ENCODE results near the gene CCDC74A.
"Not testable (repeated sequence)": the region's sequence is repeated elsewhere in the genome, so short reads cannot be mapped to it uniquely, and the experiment has no call there.

CCDC74A gene

DNA sequence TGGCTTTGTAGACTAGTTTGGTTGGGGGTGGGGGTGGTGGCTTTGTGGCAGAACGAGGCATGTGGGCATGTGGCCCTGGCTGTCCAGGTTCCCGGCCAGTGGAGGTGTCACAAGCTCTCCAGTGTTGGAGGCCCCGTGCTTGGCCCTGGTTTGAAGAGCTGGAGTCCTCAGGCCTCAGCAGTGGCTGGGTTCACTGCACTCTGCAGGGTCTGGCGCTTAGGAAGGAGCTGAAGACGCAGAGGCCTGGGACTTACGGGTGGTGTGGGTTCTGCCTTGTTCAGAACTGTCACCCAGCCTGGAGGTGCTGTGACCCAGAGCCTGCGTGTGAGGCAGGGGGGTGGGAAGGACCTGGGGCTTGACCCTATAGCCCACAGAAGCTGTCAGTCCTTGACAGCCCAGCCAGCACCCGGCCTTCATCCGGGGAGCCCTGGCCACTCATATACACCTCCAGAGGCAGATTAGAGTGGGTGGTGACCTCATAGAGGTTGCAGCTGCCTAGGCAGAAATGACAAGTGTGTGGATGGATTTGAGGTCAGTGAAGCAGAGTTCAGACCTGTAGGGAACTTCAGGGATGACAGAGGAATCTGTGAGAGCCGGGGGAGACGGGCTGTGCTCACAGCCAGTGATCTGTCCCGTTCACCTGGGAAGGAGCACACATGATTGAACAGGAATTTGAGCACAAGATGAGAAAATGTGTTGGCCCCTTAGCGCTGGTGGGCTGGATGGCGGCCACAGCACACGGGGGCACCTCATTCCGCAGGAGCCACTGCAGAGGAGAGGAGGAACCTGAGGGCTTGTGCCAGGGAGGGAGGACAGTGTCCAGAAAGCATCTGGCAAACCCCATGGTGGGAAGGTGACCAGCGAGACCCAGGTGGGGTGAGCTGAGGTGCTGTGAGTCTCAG lies 15.5 kb upstream of the CCDC74A start:
- not testable (repeated sequence) for H3K9ac ChIP-seq (ENCODE audit: low read length); H4K91ac ChIP-seq (ENCODE audit: low read depth, low read length); H2AK5ac ChIP-seq (ENCODE audit: low read length); H3K4ac ChIP-seq (ENCODE audit: low read depth, low read length); H4K12ac ChIP-seq (ENCODE audit: low read depth, low read length); H3K79me1 ChIP-seq (ENCODE audit: low read length); H2BK5ac ChIP-seq (ENCODE audit: low read depth, low read length, poor library complexity); DNase-seq; H3K27ac ChIP-seq (ENCODE audit: low read depth, low read length); H3K18ac ChIP-seq (ENCODE audit: low read length); H3K14ac ChIP-seq (ENCODE audit: low read length); H2BK120ac ChIP-seq (ENCODE audit: insufficient read depth, low read length, poor library complexity); H4K8ac ChIP-seq (ENCODE audit: low read depth, low read length); H3K23ac ChIP-seq (ENCODE audit: low read length); H3K79me2 ChIP-seq (ENCODE audit: control insufficient read depth, insufficient read depth, low read length, poor library complexity); H3K4me1 ChIP-seq (ENCODE audit: control insufficient read depth in 1 of 2, insufficient read depth in 2 of 2, low read length in 2 of 2); H3K4me3 ChIP-seq (ENCODE audit: low read depth, low read length); H2BK12ac ChIP-seq (ENCODE audit: low read length); H3K27me3 ChIP-seq (ENCODE audit: insufficient read depth, low read length); H3K9me3 ChIP-seq (ENCODE audit: insufficient read depth, low read depth, low read length); H2AFZ ChIP-seq (ENCODE audit: insufficient read depth, low read length, poor library complexity); H3K4me2 ChIP-seq (ENCODE audit: low read length)
- H3K36me3 ChIP-seq (ENCODE audit: control insufficient read depth in 1 of 2, insufficient read depth in 2 of 2, low read length in 2 of 2) = peaks cover 45 to 51% of the 10 kb centered on the region in 2 experiments
- WGBS (ENCODE audit: extremely low coverage, insufficient coverage, insufficient read length) = no CpG with 5 or more reads among the region's 17 CpGs

DNA sequence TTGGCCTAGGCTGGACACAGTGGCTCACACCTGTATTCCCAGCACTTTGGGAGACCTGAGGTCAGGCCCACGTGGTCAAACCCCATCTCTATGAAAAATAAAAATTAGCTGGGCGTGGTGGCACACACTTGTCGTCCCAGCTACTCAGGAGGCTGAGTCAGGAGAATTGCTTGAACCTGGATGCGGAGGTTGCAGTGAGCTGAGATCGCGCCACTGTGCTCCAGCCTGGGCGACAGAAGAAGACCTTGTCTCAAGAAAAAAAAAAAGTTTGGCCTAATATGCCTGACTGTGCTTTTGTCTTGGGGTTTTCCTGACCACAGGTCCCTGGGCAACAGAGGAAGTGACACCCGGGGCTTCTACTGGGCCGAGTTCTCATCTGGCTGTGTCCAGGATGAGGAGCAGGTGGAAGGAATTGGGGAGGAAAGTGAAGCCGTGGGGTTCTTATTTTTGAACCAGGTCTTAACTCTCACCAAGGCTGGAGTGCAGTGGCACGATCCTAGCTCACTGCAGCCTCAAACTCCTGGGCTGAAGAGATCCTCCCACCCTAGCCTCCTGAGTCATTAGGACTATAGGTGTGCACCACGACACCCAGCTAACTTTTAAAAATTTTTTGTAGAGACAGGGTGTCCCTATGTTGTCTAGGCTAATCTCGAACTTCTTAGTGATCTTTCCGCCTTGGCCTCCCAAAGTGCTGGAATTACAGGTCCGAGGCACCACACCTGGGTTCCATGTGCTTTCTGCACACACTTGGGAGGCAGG lies 13.1 kb upstream of the CCDC74A start:
- not testable (repeated sequence) for H3K79me1 ChIP-seq (ENCODE audit: low read length); H2BK12ac ChIP-seq (ENCODE audit: low read length); H4K91ac ChIP-seq (ENCODE audit: low read depth, low read length); H3K79me2 ChIP-seq (ENCODE audit: control insufficient read depth, insufficient read depth, low read length, poor library complexity); H4K8ac ChIP-seq (ENCODE audit: low read depth, low read length); DNase-seq; H3K9me3 ChIP-seq (ENCODE audit: insufficient read depth, low read depth, low read length); H3K4me2 ChIP-seq (ENCODE audit: low read length); H3K4ac ChIP-seq (ENCODE audit: low read depth, low read length); H3K4me1 ChIP-seq (ENCODE audit: control insufficient read depth in 1 of 2, insufficient read depth in 2 of 2, low read length in 2 of 2); H2BK5ac ChIP-seq (ENCODE audit: low read depth, low read length, poor library complexity); H3K27ac ChIP-seq (ENCODE audit: low read depth, low read length); H3K4me3 ChIP-seq (ENCODE audit: low read depth, low read length); H2AFZ ChIP-seq (ENCODE audit: insufficient read depth, low read length, poor library complexity); H4K12ac ChIP-seq (ENCODE audit: low read depth, low read length); H3K14ac ChIP-seq (ENCODE audit: low read length); H2BK120ac ChIP-seq (ENCODE audit: insufficient read depth, low read length, poor library complexity); H3K27me3 ChIP-seq (ENCODE audit: insufficient read depth, low read length); H3K23ac ChIP-seq (ENCODE audit: low read length); H3K18ac ChIP-seq (ENCODE audit: low read length); H2AK5ac ChIP-seq (ENCODE audit: low read length); H3K9ac ChIP-seq (ENCODE audit: low read length)
- WGBS (ENCODE audit: extremely low coverage, insufficient coverage, insufficient read length) = no CpG with 5 or more reads among the region's 15 CpGs
- peaks cover 47 to 48% of the 10 kb centered on the region in 2 experiments for H3K36me3 ChIP-seq (ENCODE audit: control insufficient read depth in 1 of 2, insufficient read depth in 2 of 2, low read length in 2 of 2)

DNA sequence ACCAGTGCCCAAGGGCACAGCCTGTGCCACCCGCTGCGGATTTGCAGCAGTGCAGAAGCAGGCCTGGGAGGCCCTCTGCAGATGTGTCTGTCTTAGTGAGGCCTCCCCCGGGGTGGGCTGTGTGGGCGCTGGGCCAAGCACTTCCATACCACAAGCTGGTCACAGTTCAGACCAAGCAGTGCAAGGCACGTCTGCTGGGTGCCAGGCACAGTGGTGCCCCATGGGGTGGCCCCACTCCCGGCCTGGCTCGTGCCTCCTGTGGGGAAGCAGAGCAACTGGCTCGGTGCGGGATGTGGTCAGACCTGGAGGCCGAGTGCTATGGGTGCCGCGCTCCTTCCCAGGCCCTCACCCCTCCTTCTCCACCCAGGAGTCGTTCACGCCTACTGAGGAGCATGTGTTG lies 12.5 kb upstream of the CCDC74A start:
- H2BK120ac ChIP-seq (ENCODE audit: insufficient read depth, low read length, poor library complexity); DNase-seq; H3K9ac ChIP-seq (ENCODE audit: low read length); H2AK5ac ChIP-seq (ENCODE audit: low read length); H3K27me3 ChIP-seq (ENCODE audit: insufficient read depth, low read length); H3K79me2 ChIP-seq (ENCODE audit: control insufficient read depth, insufficient read depth, low read length, poor library complexity); H4K91ac ChIP-seq (ENCODE audit: low read depth, low read length); H3K4me1 ChIP-seq (ENCODE audit: control insufficient read depth in 1 of 2, insufficient read depth in 2 of 2, low read length in 2 of 2); H3K18ac ChIP-seq (ENCODE audit: low read length); H2BK5ac ChIP-seq (ENCODE audit: low read depth, low read length, poor library complexity); H3K4me3 ChIP-seq (ENCODE audit: low read depth, low read length); H4K12ac ChIP-seq (ENCODE audit: low read depth, low read length); H3K79me1 ChIP-seq (ENCODE audit: low read length); H4K8ac ChIP-seq (ENCODE audit: low read depth, low read length); H2BK12ac ChIP-seq (ENCODE audit: low read length); H3K4ac ChIP-seq (ENCODE audit: low read depth, low read length); H2AFZ ChIP-seq (ENCODE audit: insufficient read depth, low read length, poor library complexity); H3K9me3 ChIP-seq (ENCODE audit: insufficient read depth, low read depth, low read length); H3K4me2 ChIP-seq (ENCODE audit: low read length); H3K23ac ChIP-seq (ENCODE audit: low read length); H3K14ac ChIP-seq (ENCODE audit: low read length); H3K27ac ChIP-seq (ENCODE audit: low read depth, low read length): not testable (repeated sequence)
- WGBS (ENCODE audit: extremely low coverage, insufficient coverage, insufficient read length) = no CpG with 5 or more reads among the region's 14 CpGs
- peaks cover 48% of the 10 kb centered on the region in 2 experiments for H3K36me3 ChIP-seq (ENCODE audit: control insufficient read depth in 1 of 2, insufficient read depth in 2 of 2, low read length in 2 of 2)

DNA sequence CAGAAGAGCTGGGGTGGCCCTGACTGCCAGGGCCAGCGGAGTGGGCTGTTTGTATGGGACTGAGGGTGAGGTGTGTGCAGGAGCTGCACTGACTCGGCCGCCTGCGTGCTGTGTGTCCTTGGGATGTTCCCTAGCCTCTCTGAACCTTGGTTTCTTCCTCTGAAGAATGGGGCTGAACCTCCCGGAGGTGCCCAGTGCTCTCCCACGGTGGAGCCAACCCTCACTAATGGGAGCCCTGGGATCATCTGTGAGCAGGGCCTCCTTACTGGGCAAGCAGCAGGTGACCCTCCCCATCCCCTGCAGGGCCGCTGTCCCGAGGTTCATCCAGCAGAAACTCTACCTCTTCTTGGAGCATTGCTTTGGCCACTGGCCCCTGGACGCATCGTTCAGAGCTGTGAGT lies 11.7 kb upstream of the CCDC74A start:
- Histone ChIP-seq H3K36me3 (ENCODE audit: control insufficient read depth in 1 of 2, insufficient read depth in 2 of 2, low read length in 2 of 2) (peaks cover 52 to 56% of the 10 kb centered on the region in 2 experiments), H2BK120ac (ENCODE audit: insufficient read depth, low read length, poor library complexity) (no peak overlapping the region), H4K91ac (ENCODE audit: low read depth, low read length) (no peak overlapping the region), H3K23ac (ENCODE audit: low read length) (no peak overlapping the region), H3K27me3 (ENCODE audit: insufficient read depth, low read length) (no peaks in the 10 kb centered on the region), H2AFZ (ENCODE audit: insufficient read depth, low read length, poor library complexity) (no peak overlapping the region), H3K9ac (ENCODE audit: low read length) (no peak overlapping the region), H3K9me3 (ENCODE audit: insufficient read depth, low read depth, low read length) (no peaks in the 10 kb centered on the region), H4K12ac (ENCODE audit: low read depth, low read length) (no peak overlapping the region), H3K79me1 (ENCODE audit: low read length) (no peaks in the 10 kb centered on the region), H2AK5ac (ENCODE audit: low read length) (no peak overlapping the region), H3K27ac (ENCODE audit: low read depth, low read length) (no peak overlapping the region), H3K4me1 (ENCODE audit: control insufficient read depth in 1 of 2, insufficient read depth in 2 of 2, low read length in 2 of 2) (no peaks in the 10 kb centered on the region), H3K4ac (ENCODE audit: low read depth, low read length) (no peak overlapping the region), H3K18ac (ENCODE audit: low read length) (no peak overlapping the region), H3K4me3 (ENCODE audit: low read depth, low read length) (no peak overlapping the region), H4K8ac (ENCODE audit: low read depth, low read length) (no peak overlapping the region), H3K79me2 (ENCODE audit: control insufficient read depth, insufficient read depth, low read length, poor library complexity) (no peaks in the 10 kb centered on the region), H3K4me2 (ENCODE audit: low read length) (no peak overlapping the region), H2BK12ac (ENCODE audit: low read length) (no peak overlapping the region), H3K14ac (ENCODE audit: low read length) (no peak overlapping the region), H2BK5ac (ENCODE audit: low read depth, low read length, poor library complexity) (no peak overlapping the region)
- WGBS (ENCODE audit: extremely low coverage, insufficient coverage, insufficient read length) = no CpG with 5 or more reads among the region's 10 CpGs
- no peak for DNase-seq
